ENCODE data around the gene RNASEH2B.

RNASEH2B gene

GRCh38 chr13:50909605-50910484, at the start of gene RNASEH2B:
TSS of gene RNASEH2B (plus strand) at chr13:50909791. CDS start at chr13:50910077, 286 bp downstream.
- DNase-seq (ENCODE audit: low read depth) = no peak

GRCh38 chr13:50864492-50864891, 45.1 kb upstream of the RNASEH2B start:
- no peak for DNase-seq (ENCODE audit: low read depth)

GRCh38 chr13:50866817-50867636, 42.6 kb upstream of the RNASEH2B start:
- no peak for DNase-seq (ENCODE audit: low read depth)

- DNase-seq (ENCODE audit: low read depth) = no peak
Measured at GRCh38 chr13:50867637-50867945, 42.0 kb upstream of the RNASEH2B start.

- DNase-seq (ENCODE audit: low read depth) = no peak
Measured at GRCh38 chr13:50871405-50871804, 38.2 kb upstream of the RNASEH2B start.

GRCh38 chr13:50873467-50873866, 36.1 kb upstream of the RNASEH2B start:
- DNase-seq (ENCODE audit: low read depth) = no peak

- DNase-seq (ENCODE audit: low read depth) = no peak
Measured at GRCh38 chr13:50873991-50874390, 35.6 kb upstream of the RNASEH2B start.

GRCh38 chr13:50882816-50883435, 26.7 kb upstream of the RNASEH2B start:
- no peak for DNase-seq (ENCODE audit: low read depth)

GRCh38 chr13:50883728-50884127, 25.9 kb upstream of the RNASEH2B start:
- DNase-seq (ENCODE audit: low read depth) = no peak

- DNase-seq (ENCODE audit: low read depth) = no peak
Measured at GRCh38 chr13:50884265-50884664, 25.3 kb upstream of the RNASEH2B start.

GRCh38 chr13:50887151-50887550, 22.4 kb upstream of the RNASEH2B start:
- DNase-seq (ENCODE audit: low read depth) = no peak

GRCh38 chr13:50888362-50888761, 21.2 kb upstream of the RNASEH2B start:
- DNase-seq (ENCODE audit: low read depth) = no peak

GRCh38 chr13:50889317-50889716, 20.3 kb upstream of the RNASEH2B start:
- no peak for DNase-seq (ENCODE audit: low read depth)

- DNase-seq (ENCODE audit: low read depth) = no peak
Measured at GRCh38 chr13:50891206-50891605, 18.4 kb upstream of the RNASEH2B start.

GRCh38 chr13:50892210-50892944, 17.2 kb upstream of the RNASEH2B start:
- DNase-seq (ENCODE audit: low read depth) = no peak

- DNase-seq (ENCODE audit: low read depth) = no peak
Measured at GRCh38 chr13:50893211-50893852, 16.3 kb upstream of the RNASEH2B start.

- DNase-seq (ENCODE audit: low read depth) = no peak
Measured at GRCh38 chr13:50894012-50894411, 15.6 kb upstream of the RNASEH2B start.

GRCh38 chr13:50894504-50894903, 15.1 kb upstream of the RNASEH2B start:
- no peak for DNase-seq (ENCODE audit: low read depth)

GRCh38 chr13:50898338-50898737, 11.3 kb upstream of the RNASEH2B start:
- DNase-seq (ENCODE audit: low read depth) = no peak

- DNase-seq (ENCODE audit: low read depth) = no peak
Measured at GRCh38 chr13:50901701-50902100, 7.9 kb upstream of the RNASEH2B start.

- no peak for DNase-seq (ENCODE audit: low read depth)
Measured at GRCh38 chr13:50905256-50905655, 4.3 kb upstream of the RNASEH2B start.

GRCh38 chr13:50907781-50908180, 1.8 kb upstream of the RNASEH2B start:
- DNase-seq (ENCODE audit: low read depth) = no peak
